Upper lobe of left lung (tissue), 6 donors: Measurements from ENCODE around the gene GUK1. TPM values are rescaled to one million over a fixed set of nuclear protein-coding genes. Genes with fewer than 3 reads are reported as not detected.

Source experiments
- ATAC-seq, 2 donors: fragments of 200-7000 bp; cut with Tn5 transposase; one replicate each; pipeline ENCODE4 v1.9.1; 2022; ENCODE audit warnings: mild to moderate bottlenecking in 2 of 2, moderate library complexity in 2 of 2; ENCODE audit not compliant: low FRiP score in 2 of 2
- DNase-seq, 2 donors: peaks; one replicate each; pipeline ENCODE4 v3.0.0-alpha.2; 2019 to 2020
- H3K27ac ChIP-seq, 4 donors: fragments of 200-600 bp; sonication (generic); one replicate each; pipeline ENCODE4 v1.5.1; 2016 to 2019
- H3K27me3 ChIP-seq, 4 donors: fragments of 200-600 bp; sonication (generic); one replicate each; pipeline ENCODE4 v1.5.1; 2017 to 2019
- H3K36me3 ChIP-seq, 4 donors: fragments of 200-600 bp; sonication (generic); one replicate each; pipeline ENCODE4 v1.5.1; 2016 to 2019
- H3K4me1 ChIP-seq, 4 donors: fragments of 200-600 bp; sonication (generic); one replicate each; pipeline ENCODE4 v1.5.1; 2018 to 2019
- H3K4me3 ChIP-seq, 4 donors: fragments of 200-600 bp; sonication (generic); one replicate each; pipeline ENCODE4 v1.5.1; 2017 to 2019; ENCODE audit warnings: mild to moderate bottlenecking in 2 of 4, moderate library complexity in 1 of 4
- H3K9me3 ChIP-seq, 4 donors: fragments of 200-600 bp; sonication (generic); one replicate each; pipeline ENCODE4 v1.5.1; 2018 to 2019
- CTCF ChIP-seq, 6 experiments: fragments of 450-650 bp in 4 of 6; fragments of 200-600 bp in 2 of 6; sonication (generic) in 2 of 6; IDR thresholded peaks; one replicate each; pipeline ENCODE4 v1.5.1; 2016 to 2019; ENCODE audit warnings: antibody characterized with exemption in 6 of 6
- EP300 ChIP-seq, 4 donors: sonication (generic); formaldehyde crosslinking; IDR thresholded peaks; one replicate each; pipeline ENCODE4 v1.5.1; 2017; ENCODE audit warnings: antibody characterized with exemption in 4 of 4, control low read depth in 2 of 4
- POLR2A ChIP-seq, 4 donors: fragments of 450-650 bp; IDR thresholded peaks; one replicate each; pipeline ENCODE4 v1.5.1; 2016 to 2017; ENCODE audit warnings: antibody characterized with exemption in 4 of 4, mild to moderate bottlenecking in 2 of 4
- POLR2AphosphoS5 ChIP-seq, 2 donors: sonication (generic); formaldehyde crosslinking; IDR thresholded peaks; one replicate each; pipeline ENCODE4 v1.5.1; 2017; ENCODE audit warnings: antibody characterized with exemption in 2 of 2
- WGBS, 2 donors: methylation state at CpG; one replicate each; pipeline ENCODE4 v1.1.5; 2017 to 2018; 5-methylcytosine and 5-hydroxymethylcytosine counted together
- total RNA-seq, 6 donors: library from RNA; depleted of rRNA in 4 of 6; stranded (reverse); fragments of >200 nt in 4 of 6; gene quantifications; one replicate each; pipeline versions ENCODE4 v1.1.0 to v1.2.1, GENCODE V29; 2016 to 2021
- donor health status: DM: no; HTN: no; CAD: no; lungs with moderate emphysema.
- donor health status: DM: no; HTN: yes; CAD: no; lungs with severe emphysema.

GUK1 gene
- total RNA-seq, 6 donors from 2014 or later = 198 to 385 (median 269) TPM

GRCh38 chr1:228177721-228178710, 37.9 kb downstream of the GUK1 start:
- ATAC-seq = no peak
- Histone ChIP-seq H3K4me1 (peaks cover 31 to 61% (median 43%) of the 10 kb centered on the region in 4 donors), H3K27me3 (no peaks in the 10 kb centered on the region), H3K9me3 (no peaks in the 10 kb centered on the region), H3K36me3 (peaks cover 0 to 12% (median 7%) of the 10 kb centered on the region in 4 donors), H3K27ac (peak overlapping the region; percentile 58 to 86 (median 75)), H3K4me3 (peak overlapping the region in 2 of 4 donors; percentile 7 to 28)
- TF ChIP-seq POLR2AphosphoS5 (IDR thresholded peaks at IDR 0.05) = no peak
- TF ChIP-seq POLR2A (IDR thresholded peaks at IDR 0.05) = no peak
- no peak for TF ChIP-seq EP300 (IDR thresholded peaks at IDR 0.05)
- TF ChIP-seq CTCF (IDR thresholded peaks at IDR 0.05) = no peak
- DNase-seq = no peak
- WGBS, 2 donors = 65 to 68% methylated on average over 12 of the region's 12 CpGs

GRCh38 chr1:228178737-228179684, 38.9 kb downstream of the GUK1 start:
- 50 to 60% methylated on average over 11 to 12 of the region's 12 CpGs for WGBS, 2 donors
- Histone ChIP-seq H3K9me3 (no peaks in the 10 kb centered on the region), H3K36me3 (peaks cover 0 to 12% (median 7%) of the 10 kb centered on the region in 4 donors), H3K27ac (peak overlapping the region; percentile 61 to 86 (median 75)), H3K4me3 (peak overlapping the region in 2 of 4 donors; percentile 7 to 28), H3K4me1 (peaks cover 31 to 55% (median 43%) of the 10 kb centered on the region in 4 donors), H3K27me3 (no peaks in the 10 kb centered on the region)
- DNase-seq = peak in 1 of 2 donors; percentile 56
- ATAC-seq = peak in 1 of 2 donors; percentile 58
- peak in 1 of 2 donors; percentile 59 for TF ChIP-seq POLR2AphosphoS5 (IDR thresholded peaks at IDR 0.05)
- peak in 2 of 4 donors; percentile 37 to 61 for TF ChIP-seq EP300 (IDR thresholded peaks at IDR 0.05)
- no peak for TF ChIP-seq POLR2A (IDR thresholded peaks at IDR 0.05)

GRCh38 chr1:228180271-228180958, 40.3 kb downstream of the GUK1 start:
- DNase-seq (no peak), ATAC-seq (no peak)
- TF ChIP-seq EP300 (IDR thresholded peaks at IDR 0.05) = no peak
- peak in 3 of 6 experiments; percentile 8 to 18 (median 12) for TF ChIP-seq CTCF (IDR thresholded peaks at IDR 0.05)
- Histone ChIP-seq H3K9me3 (no peaks in the 10 kb centered on the region), H3K36me3 (peaks cover 0 to 5% (median under 1%) of the 10 kb centered on the region in 4 donors), H3K4me3 (no peak overlapping the region), H3K4me1 (peaks cover 22 to 44% (median 35%) of the 10 kb centered on the region in 4 donors), H3K27me3 (no peaks in the 10 kb centered on the region), H3K27ac (peak overlapping the region; percentile 44 to 86 (median 62))
- 56 to 66% methylated on average over 4 of the region's 4 CpGs for WGBS, 2 donors

- no peaks in the 10 kb centered on the region for H3K9me3 ChIP-seq
- WGBS, 2 donors = 91 to 98% methylated on average over 5 to 7 of the region's 7 CpGs
- no peaks in the 10 kb centered on the region for H3K27me3 ChIP-seq
- no peak for ATAC-seq
- no peak overlapping the region for H3K4me3 ChIP-seq
- H3K4me1 ChIP-seq = peaks cover 22 to 38% (median 30%) of the 10 kb centered on the region in 4 donors
- H3K27ac ChIP-seq = peak overlapping the region; percentile 43 to 86 (median 54)
- TF ChIP-seq EP300 (IDR thresholded peaks at IDR 0.05) (no peak), POLR2AphosphoS5 (IDR thresholded peaks at IDR 0.05) (no peak), POLR2A (IDR thresholded peaks at IDR 0.05) (no peak)
- peaks cover 0 to 2% (median 0%) of the 10 kb centered on the region in 4 donors for H3K36me3 ChIP-seq
- no peak for DNase-seq
These were observed 41.0 kb downstream of the GUK1 start for GRCh38 chr1:228180959-228181644.

GRCh38 chr1:228181645-228182034, 41.6 kb downstream of the GUK1 start:
- Histone ChIP-seq H3K27ac (peak overlapping the region; percentile 43 to 86 (median 54)), H3K4me1 (peaks cover 17 to 32% (median 26%) of the 10 kb centered on the region in 4 donors), H3K27me3 (no peaks in the 10 kb centered on the region), H3K4me3 (no peak overlapping the region), H3K9me3 (no peaks in the 10 kb centered on the region), H3K36me3 (no peaks in the 10 kb centered on the region)
- no peak for ATAC-seq
- TF ChIP-seq POLR2AphosphoS5 (IDR thresholded peaks at IDR 0.05) (no peak), EP300 (IDR thresholded peaks at IDR 0.05) (no peak), CTCF (IDR thresholded peaks at IDR 0.05) (no peak), POLR2A (IDR thresholded peaks at IDR 0.05) (no peak)
- 71 to 84% methylated on average over 9 of the region's 9 CpGs for WGBS, 2 donors
- DNase-seq = no peak
